ENCODE data around the gene EIF4ENIF1.

Gene EIF4ENIF1

GRCh38 chr22:31393893-31394292, 95.7 kb downstream of the EIF4ENIF1 start:
- no peaks in the 10 kb centered on the region for H3K9me3 ChIP-seq (ENCODE audit: insufficient read depth, low read length)
- H3F3A ChIP-seq (ENCODE audit: insufficient read depth), result 0 out of 2 replicates have a peak, but pooled peaks cover 8% of the 10 kb centered on the region
- no peak overlapping the region for H3K27ac ChIP-seq (ENCODE audit: low read depth, low read length)
- H3K36me3 ChIP-seq (ENCODE audit: low read length), result no peaks in the 10 kb centered on the region
- H3K9me2 ChIP-seq (replicated peaks; ENCODE audit: insufficient read depth, low read length), result no peaks in the 10 kb centered on the region
- no peak overlapping the region for H3K9ac ChIP-seq (ENCODE audit: low read length)
- H3K4me3 ChIP-seq (ENCODE audit: insufficient read depth, low read length, poor library complexity, severe bottlenecking), result no peak overlapping the region
- H4K20me1 ChIP-seq (ENCODE audit: low read depth, low read length), result no peaks in the 10 kb centered on the region
- no peaks in the 10 kb centered on the region for H3K79me2 ChIP-seq (ENCODE audit: insufficient read depth, low read length)
- no peak overlapping the region for H2AFZ ChIP-seq (ENCODE audit: low read depth, low read length, severe bottlenecking)
- H3K27me3 ChIP-seq (ENCODE audit: low read length), result no peaks in the 10 kb centered on the region
- TF ChIP-seq CTCF (IDR thresholded peaks at IDR 0.05; ENCODE audit: insufficient read depth, low read length, poor library complexity, severe bottlenecking) (no peak), EZH2phosphoT487 (conservative IDR thresholded peaks at IDR 0.05; ENCODE audit: low read length) (no peak)
- H3K4me2 ChIP-seq (ENCODE audit: low read depth, low read length, poor library complexity, severe bottlenecking), result no peak overlapping the region

Measured in SU-DHL-6 (cell line).